MM.1S (cell line): ENCODE results near the gene PPP1R1A.

Experiments used
- DNase-seq: peaks from one replicate; pipeline ENCODE4 v3.0.0-alpha.2; 2015
- H2AFZ ChIP-seq: fragments of 300-600 bp; sonication (generic); 2 replicates; pipeline ENCODE4 v1.6.0; 2016; ENCODE audit warnings: antibody characterized with exemption, low read length
- H3F3A ChIP-seq: fragments of 300-600 bp; sonication (generic); 2 replicates; pipeline ENCODE4 v1.6.1; 2016; ENCODE audit warnings: mild to moderate bottlenecking, antibody characterized with exemption, low read length, moderate library complexity, mixed read lengths; ENCODE audit not compliant: insufficient read depth
- H3K27ac ChIP-seq: fragments of 300-600 bp; sonication (generic); 2 replicates; pipeline ENCODE4 v1.5.1; 2016; ENCODE audit warnings: mild to moderate bottlenecking, low read length
- H3K27me3 ChIP-seq: fragments of 300-600 bp; sonication (generic); replicated peaks from 2 replicates; pipeline ENCODE4 v1.6.0; 2016; ENCODE audit warnings: low read length; ENCODE audit not compliant: insufficient read depth
- H3K36me3 ChIP-seq: fragments of 300-600 bp; sonication (generic); replicated peaks from 2 replicates; pipeline ENCODE4 v1.6.1; 2016; ENCODE audit warnings: mild to moderate bottlenecking, low read length, mixed read lengths; ENCODE audit not compliant: insufficient read depth
- H3K4me1 ChIP-seq: fragments of 300-600 bp; sonication (generic); 2 replicates; pipeline ENCODE4 v1.6.1; 2016; ENCODE audit warnings: low read length, mixed read lengths
- H3K4me2 ChIP-seq: fragments of 300-600 bp; sonication (generic); 2 replicates; pipeline ENCODE4 v1.6.0; 2016; ENCODE audit warnings: low read depth, low read length
- H3K4me3 ChIP-seq: fragments of 300-600 bp; sonication (generic); 2 replicates; pipeline ENCODE4 v1.5.1; 2016; ENCODE audit warnings: low read length, mixed read lengths
- H3K79me2 ChIP-seq: fragments of 300-600 bp; sonication (generic); 2 replicates; pipeline ENCODE4 v1.6.1; 2016; ENCODE audit warnings: mixed run types, low read length, mixed read lengths
- H3K9ac ChIP-seq: fragments of 300-600 bp; sonication (generic); 2 replicates; pipeline ENCODE4 v1.6.1; 2016; ENCODE audit warnings: low read length, mixed read lengths
- H3K9me2 ChIP-seq: fragments of 300-600 bp; sonication (generic); replicated peaks from 2 replicates; pipeline ENCODE4 v1.6.1; 2016; ENCODE audit warnings: mild to moderate bottlenecking, low read length, mixed read lengths; ENCODE audit not compliant: insufficient read depth
- H3K9me3 ChIP-seq: fragments of 300-600 bp; sonication (generic); replicated peaks from 2 replicates; pipeline ENCODE4 v1.6.1; 2016; ENCODE audit warnings: mild to moderate bottlenecking, low read length, mixed read lengths; ENCODE audit not compliant: insufficient read depth
- H4K20me1 ChIP-seq: fragments of 300-600 bp; sonication (generic); 2 replicates; pipeline ENCODE4 v1.6.1; 2016; ENCODE audit warnings: mild to moderate bottlenecking, low read length, moderate library complexity, mixed read lengths; ENCODE audit not compliant: insufficient read depth
- EZH2 ChIP-seq: fragments of 300-600 bp; sonication (generic); optimal IDR thresholded peaks from 2 replicates; pipeline ENCODE3; 2017; ENCODE audit warnings: low read depth, mild to moderate bottlenecking, antibody characterized with exemption, low read length, mixed read lengths
- EZH2phosphoT487 ChIP-seq: fragments of 300-600 bp; sonication (generic); IDR thresholded peaks from 2 replicates; pipeline ENCODE4 v1.6.1; 2018; ENCODE audit warnings: antibody characterized with exemption, low read length
- TF ChIP-seq, protein P1 (sequence below): fragments of 300-600 bp; sonication (generic); IDR thresholded peaks from 2 replicates; pipeline ENCODE4 v1.5.1; 2016; ENCODE audit warnings: antibody characterized with exemption, low read length, mixed read lengths

The PPP1R1A gene

DNA sequence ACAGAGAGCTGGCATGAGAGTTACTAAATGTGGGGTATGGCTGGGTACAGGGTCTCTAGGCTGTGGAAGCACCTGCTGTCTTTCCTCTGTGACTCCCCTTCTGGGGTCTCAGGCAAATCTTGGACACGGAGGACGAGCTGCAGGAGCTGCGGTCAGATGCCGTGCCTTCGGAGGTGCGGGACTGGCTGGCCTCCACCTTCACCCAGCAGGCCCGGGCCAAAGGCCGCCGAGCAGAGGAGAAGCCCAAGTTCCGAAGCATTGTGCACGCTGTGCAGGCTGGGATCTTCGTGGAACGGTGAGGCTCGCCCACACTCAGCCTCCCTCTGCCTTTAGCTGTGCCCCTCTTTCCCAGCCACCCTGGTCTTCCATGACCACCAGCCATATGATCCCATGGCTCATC is 19.4 kb downstream of the PPP1R1A start:
- Histone ChIP-seq H3K9me2 (no peaks in the 10 kb centered on the region), H3K27ac (no peak overlapping the region), H3K4me2 (no peak overlapping the region), H3K9me3 (no peaks in the 10 kb centered on the region), H3F3A (no peaks in the 10 kb centered on the region), H3K36me3 (no peaks in the 10 kb centered on the region), H2AFZ (no peak overlapping the region), H4K20me1 (no peaks in the 10 kb centered on the region), H3K4me1 (no peaks in the 10 kb centered on the region), H3K79me2 (no peaks in the 10 kb centered on the region), H3K9ac (no peak overlapping the region), H3K4me3 (no peak overlapping the region), H3K27me3 (no peaks in the 10 kb centered on the region)
- TF ChIP-seq EZH2 (no peak), EZH2phosphoT487 (no peak)
- TF ChIP-seq, protein P1, sequence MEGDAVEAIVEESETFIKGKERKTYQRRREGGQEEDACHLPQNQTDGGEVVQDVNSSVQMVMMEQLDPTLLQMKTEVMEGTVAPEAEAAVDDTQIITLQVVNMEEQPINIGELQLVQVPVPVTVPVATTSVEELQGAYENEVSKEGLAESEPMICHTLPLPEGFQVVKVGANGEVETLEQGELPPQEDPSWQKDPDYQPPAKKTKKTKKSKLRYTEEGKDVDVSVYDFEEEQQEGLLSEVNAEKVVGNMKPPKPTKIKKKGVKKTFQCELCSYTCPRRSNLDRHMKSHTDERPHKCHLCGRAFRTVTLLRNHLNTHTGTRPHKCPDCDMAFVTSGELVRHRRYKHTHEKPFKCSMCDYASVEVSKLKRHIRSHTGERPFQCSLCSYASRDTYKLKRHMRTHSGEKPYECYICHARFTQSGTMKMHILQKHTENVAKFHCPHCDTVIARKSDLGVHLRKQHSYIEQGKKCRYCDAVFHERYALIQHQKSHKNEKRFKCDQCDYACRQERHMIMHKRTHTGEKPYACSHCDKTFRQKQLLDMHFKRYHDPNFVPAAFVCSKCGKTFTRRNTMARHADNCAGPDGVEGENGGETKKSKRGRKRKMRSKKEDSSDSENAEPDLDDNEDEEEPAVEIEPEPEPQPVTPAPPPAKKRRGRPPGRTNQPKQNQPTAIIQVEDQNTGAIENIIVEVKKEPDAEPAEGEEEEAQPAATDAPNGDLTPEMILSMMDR: no peak
- no peak for DNase-seq

GRCh38 chr12:54566792-54567191 is 21.7 kb downstream of the PPP1R1A start:
- Histone ChIP-seq H3K4me3 (no peak overlapping the region), H3K27ac (no peak overlapping the region), H4K20me1 (no peaks in the 10 kb centered on the region), H3K9me3 (no peaks in the 10 kb centered on the region), H3K9ac (no peak overlapping the region), H3K4me2 (no peak overlapping the region), H3K79me2 (no peaks in the 10 kb centered on the region), H3K4me1 (no peaks in the 10 kb centered on the region), H3F3A (no peaks in the 10 kb centered on the region), H3K9me2 (no peaks in the 10 kb centered on the region), H3K27me3 (no peaks in the 10 kb centered on the region), H3K36me3 (no peaks in the 10 kb centered on the region), H2AFZ (no peak overlapping the region)
- no peak for DNase-seq
- TF ChIP-seq EZH2phosphoT487 (no peak), EZH2 (no peak)
- TF ChIP-seq, protein P1: no peak

DNA sequence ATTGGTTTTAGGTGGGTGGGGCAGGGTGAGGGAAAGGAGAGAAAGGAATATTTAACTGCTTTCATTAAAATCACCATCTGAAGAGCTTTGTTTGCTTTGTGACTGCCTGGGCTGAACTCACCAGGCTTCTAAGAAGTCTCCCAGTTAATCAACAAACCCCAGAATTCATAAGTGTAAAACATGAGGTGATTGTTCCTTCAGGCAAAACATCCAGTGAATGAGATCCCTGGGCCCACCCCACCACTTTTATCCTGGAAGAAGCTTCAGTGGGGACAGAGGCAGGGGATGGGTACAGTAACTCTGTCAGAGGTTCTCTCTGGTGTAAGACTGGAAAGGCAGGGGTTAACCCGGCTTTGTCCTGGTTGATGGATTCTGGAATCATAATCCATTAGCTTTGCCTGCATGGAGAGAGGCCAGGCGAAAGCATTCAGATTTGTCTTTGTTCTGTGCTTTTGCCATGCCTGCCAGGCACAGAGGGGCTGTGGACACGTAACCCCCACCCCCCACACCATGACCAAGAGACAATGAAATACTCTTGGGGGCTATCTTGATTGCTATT is 22.4 kb downstream of the PPP1R1A start:
- H3F3A ChIP-seq: no peaks in the 10 kb centered on the region
- H3K9me3 ChIP-seq: no peaks in the 10 kb centered on the region
- no peak for DNase-seq
- H3K9ac ChIP-seq: no peak overlapping the region
- H3K79me2 ChIP-seq: no peaks in the 10 kb centered on the region
- H3K4me2 ChIP-seq: no peak overlapping the region
- no peaks in the 10 kb centered on the region for H3K4me1 ChIP-seq
- no peak overlapping the region for H2AFZ ChIP-seq
- no peaks in the 10 kb centered on the region for H4K20me1 ChIP-seq
- no peaks in the 10 kb centered on the region for H3K9me2 ChIP-seq
- no peaks in the 10 kb centered on the region for H3K27me3 ChIP-seq
- TF ChIP-seq, protein P1: no peak
- no peak for TF ChIP-seq EZH2phosphoT487
- no peak for TF ChIP-seq EZH2
- no peaks in the 10 kb centered on the region for H3K36me3 ChIP-seq
- H3K27ac ChIP-seq: no peak overlapping the region
- H3K4me3 ChIP-seq: no peak overlapping the region
